ENCODE measurements around the gene FOXP1. TPM values are rescaled to one million over a fixed set of nuclear protein-coding genes. Genes with fewer than 3 reads are reported as not detected.

FOXP1 gene
- total RNA-seq, 1 donor from 2014 or later: 27.3 TPM

DNA sequence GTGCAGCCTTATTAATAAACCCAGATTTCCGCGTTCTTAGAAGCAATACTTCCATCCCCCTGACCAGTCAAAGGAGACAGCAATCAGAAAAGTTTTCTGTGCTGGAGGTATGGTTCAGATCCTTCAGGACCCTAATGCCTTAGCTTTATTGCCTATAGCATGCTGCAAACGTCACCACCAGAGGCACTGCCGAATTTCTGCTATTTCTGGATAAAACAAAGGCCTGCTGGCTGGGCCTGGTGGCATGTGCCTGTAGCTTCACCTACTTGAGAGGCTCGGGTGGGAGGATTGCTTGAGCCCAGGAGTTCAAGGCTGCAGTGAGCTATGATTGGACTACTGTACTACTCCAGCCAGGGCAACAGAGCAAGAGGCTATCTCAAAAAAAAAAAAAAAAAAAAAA, 407.2 kb downstream of the FOXP1 start:
- Histone ChIP-seq H2AFZ (replicated peaks) (no peak overlapping the region), H3K9me3 (ENCODE audit: low read depth) (no peaks in the 10 kb centered on the region), H3K79me2 (ENCODE audit: low read depth) (no peaks in the 10 kb centered on the region), H3K4me1 (no peaks in the 10 kb centered on the region), H4K20me1 (ENCODE audit: low read depth) (no peaks in the 10 kb centered on the region), H3K27me3 (no peaks in the 10 kb centered on the region), H3K4me3 (no peak overlapping the region), H3K9ac (no peak overlapping the region), H3K27ac (no peak overlapping the region), H3K4me2 (no peak overlapping the region), H3F3A (ENCODE audit: low read depth) (no peaks in the 10 kb centered on the region), H3K36me3 (no peaks in the 10 kb centered on the region)
- Mint-ChIP-seq H3K27me3 (ENCODE audit: insufficient read depth, low read depth) (no peaks in the 10 kb centered on the region), H3K36me3 (peaks cover 4% of the 10 kb centered on the region), H3K9me3 (no peaks in the 10 kb centered on the region), H3K4me3 (no peak overlapping the region), H3K27ac (no peak overlapping the region), H3K4me1 (peaks cover 13% of the 10 kb centered on the region)
- DNase-seq (ENCODE audit: low spot score): peak; percentile 17
- TF ChIP-seq EZH2phosphoT487 (IDR thresholded peaks at IDR 0.05) (no peak), CTCF (IDR thresholded peaks at IDR 0.05) (peak; percentile 10)

DNA sequence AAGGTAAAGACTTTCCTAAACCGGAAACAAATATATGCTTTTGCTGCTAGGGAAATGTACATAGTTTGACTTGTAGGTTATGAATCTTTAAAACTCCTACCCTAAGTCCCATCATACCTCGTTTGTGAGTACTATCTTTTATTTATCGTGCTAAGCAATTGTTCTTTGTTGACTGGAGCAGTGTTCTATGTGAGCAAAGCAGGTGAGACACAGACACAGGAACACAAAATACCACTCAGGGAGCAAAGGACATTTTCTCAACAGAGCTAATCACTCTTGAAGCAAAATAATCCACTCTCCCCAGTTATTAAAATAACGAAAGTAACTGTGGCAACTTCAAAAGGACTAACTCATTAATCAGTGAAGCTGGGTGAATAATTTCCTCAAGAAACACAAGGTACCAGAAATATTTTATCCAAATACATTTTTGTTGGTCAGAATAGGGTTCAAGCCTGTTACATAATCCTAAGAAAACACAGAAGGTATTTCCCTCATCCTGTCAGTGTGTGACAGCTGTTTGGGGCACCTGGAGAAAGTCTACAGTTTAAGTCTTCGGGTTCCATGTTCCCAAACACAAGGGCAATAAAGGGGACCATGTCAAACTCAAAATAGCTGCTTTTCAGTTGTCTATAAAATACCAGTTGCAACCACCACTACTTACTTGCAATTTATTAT, 407.7 kb downstream of the FOXP1 start:
- Histone ChIP-seq H3K9ac (no peak overlapping the region), H3K4me2 (no peak overlapping the region), H3K4me3 (no peak overlapping the region), H4K20me1 (ENCODE audit: low read depth) (no peaks in the 10 kb centered on the region), H3F3A (ENCODE audit: low read depth) (no peaks in the 10 kb centered on the region), H3K36me3 (no peaks in the 10 kb centered on the region), H3K9me3 (ENCODE audit: low read depth) (no peaks in the 10 kb centered on the region), H2AFZ (replicated peaks) (no peak overlapping the region), H3K27ac (no peak overlapping the region), H3K27me3 (no peaks in the 10 kb centered on the region), H3K79me2 (ENCODE audit: low read depth) (no peaks in the 10 kb centered on the region), H3K4me1 (no peaks in the 10 kb centered on the region)
- Mint-ChIP-seq H3K27me3 (ENCODE audit: insufficient read depth, low read depth) (no peaks in the 10 kb centered on the region), H3K9me3 (no peaks in the 10 kb centered on the region), H3K4me1 (peaks cover 16% of the 10 kb centered on the region), H3K4me3 (no peak overlapping the region), H3K27ac (no peak overlapping the region), H3K36me3 (peaks cover 4% of the 10 kb centered on the region)
- no peak for TF ChIP-seq EZH2 (IDR thresholded peaks at IDR 0.05)
- no peak for TF ChIP-seq CTCF (IDR thresholded peaks at IDR 0.05)
- no peak for TF ChIP-seq EZH2phosphoT487 (IDR thresholded peaks at IDR 0.05)
- DNase-seq (ENCODE audit: low spot score): no peak

DNA sequence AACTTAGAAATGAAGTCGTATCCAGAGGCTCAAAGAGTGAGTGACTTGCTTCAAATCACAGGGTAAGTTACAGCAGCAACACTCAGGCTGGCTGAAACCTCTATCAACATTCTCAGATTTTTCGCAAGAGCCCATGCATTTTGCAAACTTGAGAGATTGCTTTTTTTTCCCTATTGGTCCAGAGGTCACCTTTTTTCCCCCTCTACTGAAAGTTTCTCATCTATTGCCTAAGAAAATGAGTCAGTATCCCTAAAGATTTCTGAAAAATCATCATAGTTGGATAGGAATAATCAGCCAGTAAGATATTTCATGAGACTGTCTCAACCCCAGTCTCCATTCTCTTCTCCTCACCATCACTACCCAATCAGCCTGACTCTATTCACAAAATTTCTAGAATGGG, 410.6 kb downstream of the FOXP1 start:
- Mint-ChIP-seq H3K27ac (no peak overlapping the region), H3K4me3 (no peak overlapping the region), H3K4me1 (peaks cover 29% of the 10 kb centered on the region), H3K9me3 (no peaks in the 10 kb centered on the region), H3K27me3 (ENCODE audit: insufficient read depth, low read depth) (peaks cover 2% of the 10 kb centered on the region), H3K36me3 (peaks cover 4% of the 10 kb centered on the region)
- Histone ChIP-seq H3K36me3 (no peaks in the 10 kb centered on the region), H3K9me3 (ENCODE audit: low read depth) (no peaks in the 10 kb centered on the region), H3K4me3 (no peak overlapping the region), H3F3A (ENCODE audit: low read depth) (no peaks in the 10 kb centered on the region), H3K79me2 (ENCODE audit: low read depth) (no peaks in the 10 kb centered on the region), H2AFZ (replicated peaks) (no peak overlapping the region), H3K4me2 (no peak overlapping the region), H3K27me3 (no peaks in the 10 kb centered on the region), H3K27ac (peak overlapping the region; percentile 2), H4K20me1 (ENCODE audit: low read depth) (no peaks in the 10 kb centered on the region), H3K4me1 (peaks cover 15% of the 10 kb centered on the region), H3K9ac (no peak overlapping the region)
- no peak for DNase-seq (ENCODE audit: low spot score)
- TF ChIP-seq CTCF (IDR thresholded peaks at IDR 0.05) (no peak), EZH2phosphoT487 (IDR thresholded peaks at IDR 0.05) (no peak), EZH2 (IDR thresholded peaks at IDR 0.05) (no peak)

Measured in neural progenitor cell (in vitro differentiated cells).